ENCODE data around the gene UBE2D2. TPM values are rescaled to one million over a fixed set of nuclear protein-coding genes. Genes with fewer than 3 reads are reported as not detected.

UBE2D2 gene
- total RNA-seq, 1 experiment from 2014 or later, result 222 TPM

DNA sequence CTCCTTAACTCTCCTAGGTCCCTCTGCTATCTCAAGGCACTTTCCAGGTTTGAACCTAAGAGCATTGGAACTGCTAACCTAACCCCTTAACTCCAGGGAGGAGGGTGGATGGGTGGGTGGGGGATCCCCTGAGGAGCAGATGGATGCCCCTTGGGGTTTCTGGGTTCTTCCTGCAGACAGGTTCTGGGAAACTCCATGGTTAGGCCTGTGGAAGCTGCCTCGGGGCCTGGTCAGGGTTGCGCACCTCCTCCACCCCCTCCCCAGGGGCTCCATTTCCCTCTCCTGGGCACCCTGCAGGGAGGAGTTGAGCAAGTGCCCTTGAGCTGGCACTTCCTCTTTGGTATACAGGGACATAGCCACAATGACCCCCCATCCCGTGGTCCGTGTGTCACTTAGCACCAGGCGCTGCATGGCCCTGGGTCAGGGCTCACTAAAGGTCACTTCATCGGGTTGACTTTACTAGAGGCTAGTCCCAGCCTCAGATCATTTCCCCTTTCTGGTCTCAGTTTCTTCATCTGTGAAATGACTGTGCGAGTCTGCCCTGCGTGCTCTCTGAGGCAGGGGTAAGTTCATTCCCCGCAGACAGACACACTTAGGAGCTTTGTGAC, 103.1 kb downstream of the UBE2D2 start:
- intact Hi-C loops (cut with micrococcal nuclease; ENCODE audit: unreplicated experiment), result no loop called here
- Histone ChIP-seq H3K9me3 (ENCODE audit: control insufficient read depth, insufficient read depth, low read depth, low read length) (no peaks in the 10 kb centered on the region), H3K4me3 (ENCODE audit: low read depth in 2 of 2, low read length in 2 of 2) (no peak overlapping the region), H3K27ac (ENCODE audit: low read length) (peak overlapping the region; percentile 99), H3K4me1 (ENCODE audit: control insufficient read depth, insufficient read depth, low read length) (peaks cover 91% of the 10 kb centered on the region), H3K36me3 (ENCODE audit: control insufficient read depth, insufficient read depth, low read length) (no peaks in the 10 kb centered on the region), H3K27me3 (ENCODE audit: control insufficient read depth, insufficient read depth, low read length) (no peaks in the 10 kb centered on the region)
- ATAC-seq, result no peak
- in situ Hi-C loops (cut with HindIII; ENCODE audit: low pct_unique_long_range_greater_than_20kb, low sequenced_read_pairs), result no loop called here
- no TSS peak for BruUV-seq (replicated peaks)
- TF ChIP-seq, protein P1, sequence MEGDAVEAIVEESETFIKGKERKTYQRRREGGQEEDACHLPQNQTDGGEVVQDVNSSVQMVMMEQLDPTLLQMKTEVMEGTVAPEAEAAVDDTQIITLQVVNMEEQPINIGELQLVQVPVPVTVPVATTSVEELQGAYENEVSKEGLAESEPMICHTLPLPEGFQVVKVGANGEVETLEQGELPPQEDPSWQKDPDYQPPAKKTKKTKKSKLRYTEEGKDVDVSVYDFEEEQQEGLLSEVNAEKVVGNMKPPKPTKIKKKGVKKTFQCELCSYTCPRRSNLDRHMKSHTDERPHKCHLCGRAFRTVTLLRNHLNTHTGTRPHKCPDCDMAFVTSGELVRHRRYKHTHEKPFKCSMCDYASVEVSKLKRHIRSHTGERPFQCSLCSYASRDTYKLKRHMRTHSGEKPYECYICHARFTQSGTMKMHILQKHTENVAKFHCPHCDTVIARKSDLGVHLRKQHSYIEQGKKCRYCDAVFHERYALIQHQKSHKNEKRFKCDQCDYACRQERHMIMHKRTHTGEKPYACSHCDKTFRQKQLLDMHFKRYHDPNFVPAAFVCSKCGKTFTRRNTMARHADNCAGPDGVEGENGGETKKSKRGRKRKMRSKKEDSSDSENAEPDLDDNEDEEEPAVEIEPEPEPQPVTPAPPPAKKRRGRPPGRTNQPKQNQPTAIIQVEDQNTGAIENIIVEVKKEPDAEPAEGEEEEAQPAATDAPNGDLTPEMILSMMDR (IDR thresholded peaks at IDR 0.05), result no peak
- TF ChIP-seq TCF7L2 (IDR thresholded peaks at IDR 0.05; ENCODE audit: low read depth, low read length) (no peak), SIN3A (IDR thresholded peaks at IDR 0.05; ENCODE audit: borderline replicate concordance, insufficient read depth, low read depth, low read length) (no peak), POLR2AphosphoS5 (IDR thresholded peaks at IDR 0.05; ENCODE audit: low read depth, low read length) (no peak)
- TF ChIP-seq, protein P2, sequence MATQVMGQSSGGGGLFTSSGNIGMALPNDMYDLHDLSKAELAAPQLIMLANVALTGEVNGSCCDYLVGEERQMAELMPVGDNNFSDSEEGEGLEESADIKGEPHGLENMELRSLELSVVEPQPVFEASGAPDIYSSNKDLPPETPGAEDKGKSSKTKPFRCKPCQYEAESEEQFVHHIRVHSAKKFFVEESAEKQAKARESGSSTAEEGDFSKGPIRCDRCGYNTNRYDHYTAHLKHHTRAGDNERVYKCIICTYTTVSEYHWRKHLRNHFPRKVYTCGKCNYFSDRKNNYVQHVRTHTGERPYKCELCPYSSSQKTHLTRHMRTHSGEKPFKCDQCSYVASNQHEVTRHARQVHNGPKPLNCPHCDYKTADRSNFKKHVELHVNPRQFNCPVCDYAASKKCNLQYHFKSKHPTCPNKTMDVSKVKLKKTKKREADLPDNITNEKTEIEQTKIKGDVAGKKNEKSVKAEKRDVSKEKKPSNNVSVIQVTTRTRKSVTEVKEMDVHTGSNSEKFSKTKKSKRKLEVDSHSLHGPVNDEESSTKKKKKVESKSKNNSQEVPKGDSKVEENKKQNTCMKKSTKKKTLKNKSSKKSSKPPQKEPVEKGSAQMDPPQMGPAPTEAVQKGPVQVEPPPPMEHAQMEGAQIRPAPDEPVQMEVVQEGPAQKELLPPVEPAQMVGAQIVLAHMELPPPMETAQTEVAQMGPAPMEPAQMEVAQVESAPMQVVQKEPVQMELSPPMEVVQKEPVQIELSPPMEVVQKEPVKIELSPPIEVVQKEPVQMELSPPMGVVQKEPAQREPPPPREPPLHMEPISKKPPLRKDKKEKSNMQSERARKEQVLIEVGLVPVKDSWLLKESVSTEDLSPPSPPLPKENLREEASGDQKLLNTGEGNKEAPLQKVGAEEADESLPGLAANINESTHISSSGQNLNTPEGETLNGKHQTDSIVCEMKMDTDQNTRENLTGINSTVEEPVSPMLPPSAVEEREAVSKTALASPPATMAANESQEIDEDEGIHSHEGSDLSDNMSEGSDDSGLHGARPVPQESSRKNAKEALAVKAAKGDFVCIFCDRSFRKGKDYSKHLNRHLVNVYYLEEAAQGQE (IDR thresholded peaks at IDR 0.05; ENCODE audit: insufficient read depth in 1 of 2, low read depth in 2 of 2, low read length in 1 of 2), result no peak
- CTCF ChIA-PET, result interaction anchor here (0.8 kb wide), 1 partner anchor 16 kb away, joined by 7 read pairs; the partner anchor contains the start of gene CXXC5
- no peak for DNase-seq (ENCODE audit: low read depth, low spot score)
- POLR2A ChIA-PET, result no interaction called here

DNA sequence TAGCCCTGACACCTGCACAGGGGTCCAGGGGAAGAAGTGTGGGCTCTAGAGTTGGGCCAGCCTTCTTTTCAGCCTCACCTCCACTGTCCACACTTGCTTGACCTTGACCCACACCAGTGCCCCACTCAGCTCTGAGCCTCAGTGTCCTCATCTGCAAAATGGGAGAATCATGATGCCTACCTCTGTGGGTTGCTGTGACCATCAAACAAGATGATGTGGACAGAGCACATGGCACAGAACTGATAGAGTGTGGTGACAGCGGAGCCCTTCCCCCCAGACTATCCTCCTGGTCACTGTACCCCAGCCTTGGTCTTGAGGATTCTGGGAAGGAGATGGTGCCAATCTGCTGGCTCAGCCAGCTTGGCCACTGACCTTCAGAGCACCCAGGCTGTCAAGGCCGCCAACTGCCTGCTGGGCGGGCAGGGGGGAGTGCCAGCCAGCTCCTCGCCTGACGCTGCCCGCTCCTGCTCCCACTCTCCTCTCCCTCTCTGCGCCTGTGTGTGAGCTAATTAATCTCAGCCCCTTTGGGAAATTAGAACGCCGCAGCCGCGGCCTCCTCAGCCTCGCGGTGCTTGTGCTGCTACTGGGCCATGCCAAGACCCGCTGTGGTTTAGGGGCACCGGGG, 103.7 kb downstream of the UBE2D2 start:
- ATAC-seq, result no peak
- intact Hi-C loops (cut with micrococcal nuclease; ENCODE audit: unreplicated experiment), result no loop called here

More for the DNA sequence above, 103.7 kb downstream of the UBE2D2 start:
- H3K27ac ChIP-seq (ENCODE audit: low read length), result peak overlapping the region; percentile 99
- no peak overlapping the region for H3K4me3 ChIP-seq (ENCODE audit: low read depth in 2 of 2, low read length in 2 of 2)
- no peaks in the 10 kb centered on the region for H3K27me3 ChIP-seq (ENCODE audit: control insufficient read depth, insufficient read depth, low read length)
- TF ChIP-seq, protein P2 (IDR thresholded peaks at IDR 0.05; ENCODE audit: insufficient read depth in 1 of 2, low read depth in 2 of 2, low read length in 1 of 2), result no peak
- TF ChIP-seq, protein P1 (IDR thresholded peaks at IDR 0.05), result no peak
- no peak for TF ChIP-seq TCF7L2 (IDR thresholded peaks at IDR 0.05; ENCODE audit: low read depth, low read length)
- no peak for TF ChIP-seq SIN3A (IDR thresholded peaks at IDR 0.05; ENCODE audit: borderline replicate concordance, insufficient read depth, low read depth, low read length)
- TF ChIP-seq POLR2AphosphoS5 (IDR thresholded peaks at IDR 0.05; ENCODE audit: low read depth, low read length), result no peak
- peaks cover 94% of the 10 kb centered on the region for H3K4me1 ChIP-seq (ENCODE audit: control insufficient read depth, insufficient read depth, low read length)
- ChIA-PET POLR2A (no interaction called here), CTCF (no interaction called here)
- no peaks in the 10 kb centered on the region for H3K9me3 ChIP-seq (ENCODE audit: control insufficient read depth, insufficient read depth, low read depth, low read length)
- BruUV-seq (replicated peaks), result no TSS peak
- in situ Hi-C loops (cut with HindIII; ENCODE audit: low pct_unique_long_range_greater_than_20kb, low sequenced_read_pairs), result no loop called here
- no peak for DNase-seq (ENCODE audit: low read depth, low spot score)
- no peaks in the 10 kb centered on the region for H3K36me3 ChIP-seq (ENCODE audit: control insufficient read depth, insufficient read depth, low read length)
